HCT116 (cell line): ENCODE results near the gene FREM1. TPM values are rescaled to one million over a fixed set of nuclear protein-coding genes. Genes with fewer than 3 reads are reported as not detected.

Experiments used
- ATAC-seq: fragments of 200-7000 bp; cut with Tn5 transposase; 2 replicates; pipeline ENCODE4 v1.9.1; 2020; ENCODE audit warnings: mild to moderate bottlenecking, moderate library complexity
- BruUV-seq: library from RNA; stranded (reverse); fragments of 400-500 nt; replicated peaks from 2 replicates; lab custom pipeline; 2021; lab: Mats Ljungman, UMichigan
- CTCF ChIA-PET: fragments of 300-600 bp; sonication (Branson Sonifier 250); formaldehyde crosslinking; loops from one replicate; lab custom pipeline; 2021; ENCODE audit warnings: antibody characterized with exemption; lab: Charles Lee
- POLR2A ChIA-PET: fragments of 300-600, 350-600 bp; sonication (Branson Sonifier 250); formaldehyde crosslinking; loops from one replicate; lab custom pipeline; 2021; ENCODE audit warnings: antibody characterized with exemption; lab: Charles Lee
- RAD21 ChIA-PET, 2 experiments: fragments of 300-600 bp; sonication (Branson Sonifier 250); formaldehyde crosslinking; loops; one replicate each; lab custom pipeline; 2023; ENCODE audit warnings: low total read pairs in 2 of 2; ENCODE audit not compliant: uncharacterized antibody in 2 of 2, unreplicated experiment in 2 of 2, low non-redundant PET in 1 of 2; lab: Charles Lee
- DNase-seq: peaks from one replicate; pipeline ENCODE4 v3.0.0-alpha.2; 2010; ENCODE audit warnings: low read depth, low spot score
- H2AFZ ChIP-seq: fragments of 200-600 bp; shearing (Covaris generic), sonication (generic); 2 replicates; pipeline ENCODE4 v1.6.1; 2017; ENCODE audit warnings: low read depth, mixed run types, mixed read lengths, antibody characterized with exemption, low read length; ENCODE audit not compliant: poor library complexity, severe bottlenecking
- H3K27ac ChIP-seq: 2 replicates; pipeline ENCODE4 v1.5.1; 2012; ENCODE audit warnings: low read depth, low read length
- H3K27me3 ChIP-seq: fragments of 200-600 bp; sonication (generic); 2 replicates; pipeline ENCODE4 v1.6.1; 2016; ENCODE audit warnings: mixed run types, low read length, mixed read lengths; ENCODE audit not compliant: insufficient read depth
- H3K36me3 ChIP-seq, 2 experiments: fragments of 200-500 bp in 1 of 2; fragments of 200-600 bp in 1 of 2; sonication (Bioruptor generic) in 1 of 2; sonication (generic) in 1 of 2; 2 replicates each; pipeline versions ENCODE4 v1.5.1 to v1.6.1; 2014 to 2016; ENCODE audit warnings: low read length in 2 of 2, inconsistent platforms in 1 of 2, mixed read lengths in 1 of 2, mixed run types in 1 of 2; ENCODE audit not compliant: insufficient read depth in 2 of 2, control insufficient read depth in 1 of 2
- H3K4me1 ChIP-seq, 2 experiments: fragments of 200-600 bp in 1 of 2; sonication (generic) in 1 of 2; 2 replicates each; pipeline versions ENCODE4 v1.5.1 to v1.6.1; 2012 to 2017; ENCODE audit warnings: low read length in 2 of 2, inconsistent platforms in 1 of 2, mild to moderate bottlenecking in 1 of 2, mixed read lengths in 1 of 2, mixed run types in 1 of 2, moderate library complexity in 1 of 2; ENCODE audit not compliant: insufficient read depth in 2 of 2, control insufficient read depth in 1 of 2
- H3K4me2 ChIP-seq: fragments of 200-600 bp; sonication (generic); 2 replicates; pipeline ENCODE4 v1.6.1; 2017; ENCODE audit warnings: mixed run types, low read length, mixed read lengths
- H3K4me3 ChIP-seq, 2 experiments: fragments of 200-600 bp in 1 of 2; sonication (generic) in 1 of 2; replicated peaks in 1 of 2; 2 replicates each; pipeline ENCODE4 v1.5.1; 2011 to 2016; ENCODE audit warnings: low read length in 2 of 2, control low read depth in 1 of 2, low read depth in 1 of 2, mild to moderate bottlenecking in 1 of 2, mixed read lengths in 1 of 2, mixed run types in 1 of 2
- H3K79me2 ChIP-seq: fragments of 200-600 bp; sonication (generic); 2 replicates; pipeline ENCODE4 v1.6.1; 2017; ENCODE audit warnings: mild to moderate bottlenecking, mixed run types, low read length, moderate library complexity, mixed read lengths; ENCODE audit not compliant: insufficient read depth
- H3K9ac ChIP-seq: fragments of 200-600 bp; sonication (generic); 2 replicates; pipeline ENCODE4 v1.6.1; 2016; ENCODE audit warnings: low read length, mixed read lengths
- H3K9me2 ChIP-seq: fragments of 200-600 bp; sonication (generic), shearing (Covaris generic); 2 replicates; pipeline ENCODE4 v1.6.1; 2017; ENCODE audit warnings: mixed run types, mild to moderate bottlenecking, moderate library complexity; ENCODE audit not compliant: insufficient read depth
- H3K9me3 ChIP-seq, 2 experiments: fragments of 200-500 bp in 1 of 2; fragments of 200-600 bp in 1 of 2; sonication (Bioruptor generic) in 1 of 2; sonication (generic) in 1 of 2; 2 replicates each; pipeline ENCODE4 v1.6.1; 2014 to 2017; ENCODE audit warnings: low read length in 2 of 2, mixed read lengths in 2 of 2, inconsistent platforms in 1 of 2, low read depth in 1 of 2, mild to moderate bottlenecking in 1 of 2, mixed run types in 1 of 2, moderate library complexity in 1 of 2; ENCODE audit not compliant: control insufficient read depth in 1 of 2, insufficient read depth in 1 of 2
- H4K20me1 ChIP-seq: fragments of 200-600 bp; sonication (generic), shearing (Covaris generic); 2 replicates; pipeline ENCODE4 v1.6.1; 2017; ENCODE audit warnings: mixed run types, mild to moderate bottlenecking, moderate library complexity; ENCODE audit not compliant: insufficient read depth
- CBX3 ChIP-seq: IDR thresholded peaks from 2 replicates; pipeline ENCODE4 v1.6.1; 2012; ENCODE audit warnings: low read depth
- CEBPB ChIP-seq: IDR thresholded peaks from 2 replicates; pipeline ENCODE4 v1.6.1; 2012; ENCODE audit warnings: low read depth
- EGR1 ChIP-seq: IDR thresholded peaks from 2 replicates; pipeline ENCODE4 v1.6.1; 2012; ENCODE audit warnings: low read depth
- ELF1 ChIP-seq: IDR thresholded peaks from 2 replicates; pipeline ENCODE4 v1.6.1; 2012; ENCODE audit warnings: low read depth, borderline replicate concordance
- EZH2 ChIP-seq: fragments of 200-600 bp; sonication (generic); IDR thresholded peaks from 2 replicates; pipeline ENCODE4 v1.6.1; 2017; ENCODE audit warnings: antibody characterized with exemption, mixed run types
- JUND ChIP-seq: IDR thresholded peaks from 2 replicates; pipeline ENCODE4 v1.6.1; 2012
- RAD21 ChIP-seq: IDR thresholded peaks from 2 replicates; pipeline ENCODE4 v1.6.1; 2012; ENCODE audit warnings: low read depth, mild to moderate bottlenecking
- SIN3A ChIP-seq: IDR thresholded peaks from 2 replicates; pipeline ENCODE4 v1.6.1; 2012; ENCODE audit warnings: low read depth
- SP1 ChIP-seq: IDR thresholded peaks from 2 replicates; pipeline ENCODE4 v1.6.1; 2012; ENCODE audit warnings: low read depth
- TCF7L2 ChIP-seq: IDR thresholded peaks from 2 replicates; pipeline ENCODE4 v1.7.0; 2011; ENCODE audit warnings: borderline replicate concordance, inconsistent platforms; ENCODE audit not compliant: insufficient read depth, insufficient read length; ENCODE audit errors: extremely low read depth
- YY1 ChIP-seq: IDR thresholded peaks from 2 replicates; pipeline ENCODE4 v1.6.1; 2011; ENCODE audit warnings: low read length, low read depth, moderate library complexity, mild to moderate bottlenecking; ENCODE audit not compliant: insufficient replicate concordance; ENCODE audit errors: extremely low read depth
- intact Hi-C: fragments of 100-400 bp; cut with micrococcal nuclease; formaldehyde crosslinking; loops from 2 replicates; pipeline ENCODE4 v1.10.0; 2022
- total RNA-seq: library from RNA; stranded (reverse); gene quantifications from one replicate; pipeline ENCODE4 v1.2.1, GENCODE V29; 2021; ENCODE audit not compliant: unreplicated experiment
- TF ChIP-seq, protein P1 (sequence below), 3 experiments: fragments of 200-600 bp in 1 of 3; sonication (generic) in 1 of 3; IDR thresholded peaks in 2 of 3; conservative IDR thresholded peaks in 1 of 3; 2 replicates each; pipeline ENCODE4 v1.5.1; 2012 to 2017; ENCODE audit warnings: low read depth in 2 of 3, low read length in 2 of 3, antibody characterized with exemption in 1 of 3, borderline replicate concordance in 1 of 3, control low read depth in 1 of 3, mild to moderate bottlenecking in 1 of 3, mixed read lengths in 1 of 3, mixed run types in 1 of 3, moderate library complexity in 1 of 3; ENCODE audit not compliant: insufficient read depth in 1 of 3
- TF ChIP-seq, protein P2 (sequence below): IDR thresholded peaks from 2 replicates; pipeline ENCODE4 v1.6.1; 2012
- TF ChIP-seq, protein P3 (sequence below): IDR thresholded peaks from 2 replicates; pipeline ENCODE4 v1.6.1; 2012

Gene FREM1
- total RNA-seq, 1 experiment from 2014 or later = 0.12 TPM

DNA sequence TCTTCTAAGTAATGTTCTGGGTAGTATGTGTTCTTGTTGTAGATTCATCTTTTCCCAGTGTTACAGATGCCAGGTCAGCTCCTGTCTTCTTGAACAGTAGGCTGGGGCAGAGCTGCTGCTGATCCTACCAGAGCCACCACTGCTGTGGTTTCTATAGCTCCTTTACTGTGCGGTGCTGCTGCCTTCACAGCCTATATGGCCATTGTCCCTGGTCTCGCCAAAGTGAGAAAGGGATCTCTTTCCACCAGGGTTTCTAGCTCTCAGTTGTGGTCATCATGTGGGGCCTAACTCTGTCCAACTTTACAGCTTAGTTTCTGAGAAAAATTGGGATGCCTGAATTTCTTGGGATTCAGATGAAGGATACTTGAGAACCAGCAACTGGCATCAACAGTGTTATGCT is 116.8 kb downstream of the FREM1 start:
- no TSS peak for BruUV-seq
- no peaks in the 10 kb centered on the region for H4K20me1 ChIP-seq
- no peak overlapping the region for H3K4me2 ChIP-seq
- H3K9me3 ChIP-seq = no peaks in the 10 kb centered on the region
- intact Hi-C loops = no loop called here
- no peak overlapping the region for H2AFZ ChIP-seq
- ATAC-seq (no peak), DNase-seq (no peak)
- no peaks in the 10 kb centered on the region for H3K9me2 ChIP-seq
- H3K4me3 ChIP-seq = no peak overlapping the region
- H3K27me3 ChIP-seq = peaks cover 30% of the 10 kb centered on the region; the same call in 1 of the 2 replicates
- no peaks in the 10 kb centered on the region for H3K36me3 ChIP-seq
- ChIA-PET POLR2A (no interaction called here), CTCF (no interaction called here), RAD21 (no interaction called here)
- H3K79me2 ChIP-seq = no peaks in the 10 kb centered on the region
- no peaks in the 10 kb centered on the region for H3K4me1 ChIP-seq
- TF ChIP-seq, protein P1, sequence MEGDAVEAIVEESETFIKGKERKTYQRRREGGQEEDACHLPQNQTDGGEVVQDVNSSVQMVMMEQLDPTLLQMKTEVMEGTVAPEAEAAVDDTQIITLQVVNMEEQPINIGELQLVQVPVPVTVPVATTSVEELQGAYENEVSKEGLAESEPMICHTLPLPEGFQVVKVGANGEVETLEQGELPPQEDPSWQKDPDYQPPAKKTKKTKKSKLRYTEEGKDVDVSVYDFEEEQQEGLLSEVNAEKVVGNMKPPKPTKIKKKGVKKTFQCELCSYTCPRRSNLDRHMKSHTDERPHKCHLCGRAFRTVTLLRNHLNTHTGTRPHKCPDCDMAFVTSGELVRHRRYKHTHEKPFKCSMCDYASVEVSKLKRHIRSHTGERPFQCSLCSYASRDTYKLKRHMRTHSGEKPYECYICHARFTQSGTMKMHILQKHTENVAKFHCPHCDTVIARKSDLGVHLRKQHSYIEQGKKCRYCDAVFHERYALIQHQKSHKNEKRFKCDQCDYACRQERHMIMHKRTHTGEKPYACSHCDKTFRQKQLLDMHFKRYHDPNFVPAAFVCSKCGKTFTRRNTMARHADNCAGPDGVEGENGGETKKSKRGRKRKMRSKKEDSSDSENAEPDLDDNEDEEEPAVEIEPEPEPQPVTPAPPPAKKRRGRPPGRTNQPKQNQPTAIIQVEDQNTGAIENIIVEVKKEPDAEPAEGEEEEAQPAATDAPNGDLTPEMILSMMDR (IDR thresholded peaks at IDR 0.05 in 2 of 3, conservative IDR thresholded peaks at IDR 0.05 in 1 of 3; ENCODE audit: borderline replicate concordance in 1 of 3, insufficient read depth in 1 of 3, low read depth in 2 of 3, low read length in 2 of 3) = no peak
- TF ChIP-seq, protein P2, sequence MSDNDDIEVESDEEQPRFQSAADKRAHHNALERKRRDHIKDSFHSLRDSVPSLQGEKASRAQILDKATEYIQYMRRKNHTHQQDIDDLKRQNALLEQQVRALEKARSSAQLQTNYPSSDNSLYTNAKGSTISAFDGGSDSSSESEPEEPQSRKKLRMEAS = no peak
- no peak for TF ChIP-seq SP1
- no peak for TF ChIP-seq ELF1
- TF ChIP-seq JUND = no peak
- TF ChIP-seq, protein P3, sequence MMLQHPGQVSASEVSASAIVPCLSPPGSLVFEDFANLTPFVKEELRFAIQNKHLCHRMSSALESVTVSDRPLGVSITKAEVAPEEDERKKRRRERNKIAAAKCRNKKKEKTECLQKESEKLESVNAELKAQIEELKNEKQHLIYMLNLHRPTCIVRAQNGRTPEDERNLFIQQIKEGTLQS = no peak
- no peak overlapping the region for H3K27ac ChIP-seq
- no peak overlapping the region for H3K9ac ChIP-seq

DNA sequence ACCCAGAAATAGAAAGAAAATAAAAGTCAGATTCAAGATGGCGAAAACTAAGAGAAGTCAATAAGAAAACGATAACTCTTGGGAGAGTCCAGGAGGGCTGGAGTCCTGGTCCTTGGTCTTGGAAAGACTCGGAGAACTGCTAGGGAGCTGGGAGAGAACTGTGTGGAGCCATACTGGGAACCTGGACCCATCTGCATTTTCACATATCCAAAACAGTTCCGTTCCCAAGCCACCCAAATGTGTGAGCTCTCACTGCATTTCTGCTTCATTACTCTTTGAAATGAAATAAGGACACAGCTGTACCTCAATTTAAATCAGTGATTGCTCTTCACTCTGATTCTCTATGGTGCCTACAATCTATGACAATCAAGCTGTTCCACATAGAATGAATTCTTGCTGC is 119.6 kb downstream of the FREM1 start:
- Histone ChIP-seq H2AFZ (no peak overlapping the region), H3K9ac (no peak overlapping the region), H4K20me1 (no peaks in the 10 kb centered on the region), H3K4me1 (no peaks in the 10 kb centered on the region), H3K4me3 (no peak overlapping the region), H3K79me2 (no peaks in the 10 kb centered on the region), H3K27ac (no peak overlapping the region), H3K4me2 (no peak overlapping the region), H3K9me2 (no peaks in the 10 kb centered on the region), H3K36me3 (no peaks in the 10 kb centered on the region), H3K27me3 (peaks cover 35% of the 10 kb centered on the region; the same call in 1 of the 2 replicates), H3K9me3 (no peaks in the 10 kb centered on the region)
- POLR2A ChIA-PET = no interaction called here
- TF ChIP-seq CBX3 = no peak
- no peak for TF ChIP-seq RAD21
- TF ChIP-seq EGR1 = no peak
- TF ChIP-seq CEBPB = no peak
- no peak for TF ChIP-seq YY1
- TF ChIP-seq JUND = no peak
- no peak for TF ChIP-seq EZH2
- no peak for TF ChIP-seq TCF7L2
- TF ChIP-seq, protein P2 = no peak
- TF ChIP-seq SIN3A = no peak
- RAD21 ChIA-PET = no interaction called here
- intact Hi-C loops = no loop called here
- DNase-seq = no peak
- ATAC-seq = no peak
- CTCF ChIA-PET = no interaction called here
- no TSS peak for BruUV-seq
